MM.1S (cell line): Measurements from ENCODE around the gene BST1.

Experiments used
- DNase-seq: peaks from one replicate; pipeline ENCODE4 v3.0.0-alpha.2; 2015
- H2AFZ ChIP-seq: fragments of 300-600 bp; sonication (generic); 2 replicates; pipeline ENCODE4 v1.6.0; 2016; ENCODE audit warnings: antibody characterized with exemption, low read length
- H3F3A ChIP-seq: fragments of 300-600 bp; sonication (generic); 2 replicates; pipeline ENCODE4 v1.6.1; 2016; ENCODE audit warnings: mild to moderate bottlenecking, antibody characterized with exemption, low read length, moderate library complexity, mixed read lengths; ENCODE audit not compliant: insufficient read depth
- H3K27ac ChIP-seq: fragments of 300-600 bp; sonication (generic); 2 replicates; pipeline ENCODE4 v1.5.1; 2016; ENCODE audit warnings: mild to moderate bottlenecking, low read length
- H3K27me3 ChIP-seq: fragments of 300-600 bp; sonication (generic); replicated peaks from 2 replicates; pipeline ENCODE4 v1.6.0; 2016; ENCODE audit warnings: low read length; ENCODE audit not compliant: insufficient read depth
- H3K36me3 ChIP-seq: fragments of 300-600 bp; sonication (generic); replicated peaks from 2 replicates; pipeline ENCODE4 v1.6.1; 2016; ENCODE audit warnings: mild to moderate bottlenecking, low read length, mixed read lengths; ENCODE audit not compliant: insufficient read depth
- H3K4me1 ChIP-seq: fragments of 300-600 bp; sonication (generic); 2 replicates; pipeline ENCODE4 v1.6.1; 2016; ENCODE audit warnings: low read length, mixed read lengths
- H3K4me2 ChIP-seq: fragments of 300-600 bp; sonication (generic); 2 replicates; pipeline ENCODE4 v1.6.0; 2016; ENCODE audit warnings: low read depth, low read length
- H3K4me3 ChIP-seq: fragments of 300-600 bp; sonication (generic); 2 replicates; pipeline ENCODE4 v1.5.1; 2016; ENCODE audit warnings: low read length, mixed read lengths
- H3K79me2 ChIP-seq: fragments of 300-600 bp; sonication (generic); 2 replicates; pipeline ENCODE4 v1.6.1; 2016; ENCODE audit warnings: mixed run types, low read length, mixed read lengths
- H3K9ac ChIP-seq: fragments of 300-600 bp; sonication (generic); 2 replicates; pipeline ENCODE4 v1.6.1; 2016; ENCODE audit warnings: low read length, mixed read lengths
- H3K9me2 ChIP-seq: fragments of 300-600 bp; sonication (generic); replicated peaks from 2 replicates; pipeline ENCODE4 v1.6.1; 2016; ENCODE audit warnings: mild to moderate bottlenecking, low read length, mixed read lengths; ENCODE audit not compliant: insufficient read depth
- H3K9me3 ChIP-seq: fragments of 300-600 bp; sonication (generic); replicated peaks from 2 replicates; pipeline ENCODE4 v1.6.1; 2016; ENCODE audit warnings: mild to moderate bottlenecking, low read length, mixed read lengths; ENCODE audit not compliant: insufficient read depth
- H4K20me1 ChIP-seq: fragments of 300-600 bp; sonication (generic); 2 replicates; pipeline ENCODE4 v1.6.1; 2016; ENCODE audit warnings: mild to moderate bottlenecking, low read length, moderate library complexity, mixed read lengths; ENCODE audit not compliant: insufficient read depth
- CTCF ChIP-seq: fragments of 300-600 bp; sonication (generic); IDR thresholded peaks from 2 replicates; pipeline ENCODE4 v1.5.1; 2016; ENCODE audit warnings: antibody characterized with exemption, low read length, mixed read lengths
- EZH2 ChIP-seq: fragments of 300-600 bp; sonication (generic); optimal IDR thresholded peaks from 2 replicates; pipeline ENCODE3; 2017; ENCODE audit warnings: low read depth, mild to moderate bottlenecking, antibody characterized with exemption, low read length, mixed read lengths
- EZH2phosphoT487 ChIP-seq: fragments of 300-600 bp; sonication (generic); IDR thresholded peaks from 2 replicates; pipeline ENCODE4 v1.6.1; 2018; ENCODE audit warnings: antibody characterized with exemption, low read length

The BST1 gene

GRCh38 chr4:15668566-15669435, 34.1 kb upstream of the BST1 start:
- Histone ChIP-seq H3F3A (no peaks in the 10 kb centered on the region), H3K4me3 (no peak overlapping the region), H3K4me1 (peaks cover 7% of the 10 kb centered on the region), H4K20me1 (no peaks in the 10 kb centered on the region), H3K9me3 (no peaks in the 10 kb centered on the region), H3K27me3 (no peaks in the 10 kb centered on the region), H3K27ac (no peak overlapping the region), H2AFZ (no peak overlapping the region), H3K36me3 (no peaks in the 10 kb centered on the region), H3K79me2 (no peaks in the 10 kb centered on the region), H3K9ac (no peak overlapping the region), H3K4me2 (no peak overlapping the region), H3K9me2 (no peaks in the 10 kb centered on the region)
- no peak for DNase-seq
- TF ChIP-seq EZH2phosphoT487 (no peak), EZH2 (no peak), CTCF (no peak)

DNA sequence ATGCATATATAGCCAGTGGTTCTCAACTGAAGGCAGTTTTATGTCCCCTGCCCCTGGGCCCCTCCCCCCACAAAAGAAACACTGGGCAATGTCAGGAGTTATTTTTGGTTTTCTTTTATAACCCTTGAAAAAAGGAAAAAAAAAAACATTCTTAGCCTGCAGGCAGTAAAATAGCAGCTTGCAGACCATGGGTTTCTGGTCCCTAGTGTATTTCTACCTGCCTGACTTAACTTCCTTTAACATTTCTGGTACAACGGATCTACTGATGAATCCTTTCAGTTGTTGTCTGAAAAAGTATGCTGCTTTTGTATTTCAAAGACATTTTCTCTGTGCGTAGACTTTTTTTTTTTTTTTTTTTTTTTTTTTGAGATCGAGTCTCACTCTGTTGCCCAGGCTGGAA, 32.3 kb upstream of the BST1 start:
- H3K27me3 ChIP-seq: no peaks in the 10 kb centered on the region
- peaks cover 7% of the 10 kb centered on the region for H3K4me1 ChIP-seq
- no peaks in the 10 kb centered on the region for H3K36me3 ChIP-seq
- H2AFZ ChIP-seq: no peak overlapping the region
- no peak overlapping the region for H3K9ac ChIP-seq
- H3F3A ChIP-seq: no peaks in the 10 kb centered on the region
- no peak for TF ChIP-seq EZH2
- TF ChIP-seq CTCF: no peak
- TF ChIP-seq EZH2phosphoT487: no peak
- H3K9me2 ChIP-seq: no peaks in the 10 kb centered on the region
- no peaks in the 10 kb centered on the region for H4K20me1 ChIP-seq
- H3K9me3 ChIP-seq: no peaks in the 10 kb centered on the region
- H3K79me2 ChIP-seq: no peaks in the 10 kb centered on the region; the same call in 1 of the 2 replicates
- no peak overlapping the region for H3K4me2 ChIP-seq
- DNase-seq: no peak
- H3K4me3 ChIP-seq: no peak overlapping the region
- no peak overlapping the region for H3K27ac ChIP-seq

DNA sequence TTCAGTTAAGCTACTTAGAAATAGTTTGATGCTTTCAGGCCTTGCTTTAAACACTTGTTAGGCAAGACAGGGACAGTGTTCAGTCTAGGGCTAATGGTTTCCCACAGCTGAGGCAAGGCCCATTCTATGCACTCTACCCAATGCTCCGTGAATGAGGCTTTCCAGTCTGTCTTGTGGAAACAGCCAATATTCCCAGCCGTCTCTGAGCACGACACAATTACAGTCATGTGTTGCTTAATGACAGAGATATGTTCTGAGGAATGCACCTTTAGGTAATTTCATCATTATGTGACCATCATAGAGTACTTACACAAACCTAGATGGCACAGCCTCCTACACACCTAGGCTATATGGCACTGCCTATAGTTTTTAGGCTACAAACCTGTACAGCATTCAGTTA, 30.8 kb upstream of the BST1 start:
- no peak overlapping the region for H3K4me3 ChIP-seq
- no peak overlapping the region for H3K4me2 ChIP-seq
- no peak for DNase-seq

More for the DNA sequence above, 30.8 kb upstream of the BST1 start:
- Histone ChIP-seq H3K27me3 (no peaks in the 10 kb centered on the region), H3F3A (0 out of 2 replicates have a peak, but pooled peaks cover 2% of the 10 kb centered on the region), H4K20me1 (no peaks in the 10 kb centered on the region), H3K36me3 (no peaks in the 10 kb centered on the region), H3K4me1 (no peaks in the 10 kb centered on the region), H3K9ac (no peak overlapping the region), H3K9me3 (no peaks in the 10 kb centered on the region), H3K9me2 (no peaks in the 10 kb centered on the region), H2AFZ (no peak overlapping the region), H3K27ac (no peak overlapping the region), H3K79me2 (peaks cover 6% of the 10 kb centered on the region; the same call in 1 of the 2 replicates)
- TF ChIP-seq CTCF: no peak
- no peak for TF ChIP-seq EZH2
- no peak for TF ChIP-seq EZH2phosphoT487
